Brain microvascular endothelial cell (primary cell): Measurements from ENCODE around the gene OR6B2.

ENCODE experiments used
- DNase-seq: peaks from one replicate; pipeline ENCODE4 v3.0.0-alpha.2; 2020
- H3K27ac ChIP-seq: fragments of 250-450 bp; sonication (Bioruptor Pico); 2 replicates; pipeline ENCODE4 v1.5.1; 2020; ENCODE audit warnings: mild to moderate bottlenecking, moderate library complexity
- H3K27me3 ChIP-seq: fragments of 250-450 bp; sonication (Bioruptor Pico); replicated peaks from 2 replicates; pipeline ENCODE4 v1.5.1; 2020; ENCODE audit warnings: mild to moderate bottlenecking
- H3K36me3 ChIP-seq: fragments of 250-450 bp; sonication (Bioruptor Pico); replicated peaks from 2 replicates; pipeline ENCODE4 v1.5.1; 2020; ENCODE audit warnings: mild to moderate bottlenecking
- H3K4me3 ChIP-seq: 2 replicates; pipeline ENCODE4 v1.5.1; 2011; ENCODE audit warnings: low read depth, mild to moderate bottlenecking, control low read depth, low read length, moderate library complexity
- CTCF ChIP-seq: IDR thresholded peaks from 2 replicates; pipeline ENCODE4 v1.5.1; 2011; ENCODE audit warnings: low read depth, mild to moderate bottlenecking, moderate library complexity, low read length, control low read depth, inconsistent platforms; ENCODE audit errors: missing control alignments
- in situ Hi-C: cut with HindIII; loops from 2 replicates; pipeline ENCODE4 v1.10.0; 2017; ENCODE audit warnings: low sequenced_read_pairs, low pct_ligation_motif_present

OR6B2 gene

GRCh38 chr2:240000671-240001070 lies 29.6 kb downstream of the OR6B2 start:
- Histone ChIP-seq H3K4me3 (no peak overlapping the region), H3K36me3 (peaks cover 43% of the 10 kb centered on the region), H3K27me3 (no peaks in the 10 kb centered on the region), H3K27ac (no peak overlapping the region)
- in situ Hi-C loops, result no loop called here
- TF ChIP-seq CTCF, result no peak
- DNase-seq, result no peak

- DNase-seq, result no peak
- H3K4me3 ChIP-seq, result no peak overlapping the region
- H3K36me3 ChIP-seq, result peaks cover 32% of the 10 kb centered on the region
- in situ Hi-C loops, result no loop called here
- H3K27ac ChIP-seq, result no peak overlapping the region
- H3K27me3 ChIP-seq, result no peaks in the 10 kb centered on the region
- TF ChIP-seq CTCF, result no peak
Observed at GRCh38 chr2:239997686-239998409, 32.4 kb downstream of the OR6B2 start.

- DNase-seq, result no peak
- Histone ChIP-seq H3K27ac (no peak overlapping the region), H3K4me3 (no peak overlapping the region), H3K27me3 (no peaks in the 10 kb centered on the region), H3K36me3 (peaks cover 9% of the 10 kb centered on the region)
- no peak for TF ChIP-seq CTCF
- in situ Hi-C loops, result no loop called here
Observed at GRCh38 chr2:239994086-239994485, 36.1 kb downstream of the OR6B2 start.

GRCh38 chr2:239993291-239993690 lies 36.9 kb downstream of the OR6B2 start:
- H3K27ac ChIP-seq, result no peak overlapping the region
- peaks cover 2% of the 10 kb centered on the region for H3K36me3 ChIP-seq
- in situ Hi-C loops, result no loop called here
- no peak for DNase-seq
- no peaks in the 10 kb centered on the region for H3K27me3 ChIP-seq
- no peak for TF ChIP-seq CTCF
- H3K4me3 ChIP-seq, result no peak overlapping the region

GRCh38 chr2:239991689-239992314 lies 38.4 kb downstream of the OR6B2 start:
- no peaks in the 10 kb centered on the region for H3K36me3 ChIP-seq
- H3K27ac ChIP-seq, result no peak overlapping the region
- peak; percentile 65 for DNase-seq
- TF ChIP-seq CTCF, result peak; percentile 69
- in situ Hi-C loops, result no loop called here
- no peaks in the 10 kb centered on the region for H3K27me3 ChIP-seq
- no peak overlapping the region for H3K4me3 ChIP-seq

GRCh38 chr2:239990966-239991365 lies 39.3 kb downstream of the OR6B2 start:
- Histone ChIP-seq H3K27ac (no peak overlapping the region), H3K4me3 (no peak overlapping the region), H3K27me3 (no peaks in the 10 kb centered on the region), H3K36me3 (peaks cover 3% of the 10 kb centered on the region)
- TF ChIP-seq CTCF, result no peak
- no peak for DNase-seq
- in situ Hi-C loops, result no loop called here
